22Rv1 (cell line): ENCODE results near the gene SLC14A1.

Experiments used
- H3K27ac ChIP-seq: fragments of 450-650 bp; 2 replicates; pipeline ENCODE4 v1.5.1; 2017
- CTCF ChIP-seq: fragments of 450-650 bp; IDR thresholded peaks from 2 replicates; pipeline ENCODE4 v1.5.1; 2017; ENCODE audit warnings: mild to moderate bottlenecking
- ZFX ChIP-seq: fragments of 450-650 bp; IDR thresholded peaks from 2 replicates; pipeline ENCODE4 v1.6.1; 2017; ENCODE audit warnings: antibody characterized with exemption, borderline replicate concordance

Gene SLC14A1

GRCh38 chr18:45801416-45802004 is 77.5 kb downstream of the SLC14A1 start:
- H3K27ac ChIP-seq: no peak overlapping the region
- TF ChIP-seq CTCF (no peak), ZFX (no peak)
